ENCODE data around the gene SNURF. TPM values are rescaled to one million over a fixed set of nuclear protein-coding genes. Genes with fewer than 3 reads are reported as not detected.

Gene SNURF
- total and polyA plus RNA-seq, 9 of the 15 experiments (the other 6 are each of a cell fraction or from before 2014, with no cell fraction given) = 0.35 to 0.83 TPM; not detected in 7

GRCh38 chr15:24957691-24958090 is 2.9 kb downstream of the SNURF start:
- CTCF ChIA-PET (ENCODE audit: low intra/inter-chr PET ratio) = no interaction called here
- ATAC-seq (no peak), DNase-seq (ENCODE audit: extremely low read depth in 1 of 4, low spot score in 3 of 4) (no peak), FAIRE-seq (no peak)
- intact Hi-C loops (cut with micrococcal nuclease) (no loop called here), in situ Hi-C loops (cut with MboI) (no loop called here)
- BruUV-seq (replicated peaks) = no TSS peak
- no peak overlapping the region for H3K4me3 ChIP-seq
- H4K20me1 ChIP-seq (replicated peaks; ENCODE audit: control insufficient read depth, insufficient read depth, low read length) = no peaks in the 10 kb centered on the region
- no peak overlapping the region for H3K4me2 ChIP-seq (ENCODE audit: insufficient read depth, low read length)
- POLR2A ChIA-PET = no interaction called here
- H3K9me3 ChIP-seq (replicated peaks; ENCODE audit: control insufficient read depth, insufficient read depth, low read depth, low read length) = no peaks in the 10 kb centered on the region
- no peaks in the 10 kb centered on the region for H3K36me3 ChIP-seq (ENCODE audit: control insufficient read depth, insufficient read depth, low read length)
- 0% methylated on average over 2 of the region's 2 CpGs for WGBS (ENCODE audit: insufficient coverage, low coverage, missing lambda C conversion rate)
- no peak overlapping the region for H2AFZ ChIP-seq (ENCODE audit: low read depth, low read length)
- H3K27ac ChIP-seq (ENCODE audit: extremely low read depth, low read depth, low read length) = no peak overlapping the region
- no peak for TF ChIP-seq CEBPG (CRISPR knock-in tag; IDR thresholded peaks at IDR 0.05)
- TF ChIP-seq CEBPG (tag; conservative IDR thresholded peaks at IDR 0.05 in 1 of 2, IDR thresholded peaks at IDR 0.05 in 1 of 2) = no peak
- TF ChIP-seq ZBTB8A (IDR thresholded peaks at IDR 0.05; ENCODE audit: partially characterized antibody) = no peak
- no peak for TF ChIP-seq ZNF324 (CRISPR knock-in tag; IDR thresholded peaks at IDR 0.05)
- no peak for TF ChIP-seq KLF1 (tag; IDR thresholded peaks at IDR 0.05)
- TF ChIP-seq IRF2 (CRISPR knock-in tag; IDR thresholded peaks at IDR 0.05) = no peak
- no peak for TF ChIP-seq BRCA1 (IDR thresholded peaks at IDR 0.05)
- no peak for TF ChIP-seq BRCA1 (CRISPR knock-in tag; IDR thresholded peaks at IDR 0.05)
- no peak for TF ChIP-seq NR3C1 (CRISPR knock-in tag; IDR thresholded peaks at IDR 0.05)
- no peak for TF ChIP-seq THRB (CRISPR knock-in tag; conservative IDR thresholded peaks at IDR 0.05)
- no peak for TF ChIP-seq E2F6 (IDR thresholded peaks at IDR 0.05; ENCODE audit: borderline replicate concordance in 1 of 2, extremely low read depth in 1 of 2, insufficient read depth in 1 of 2, insufficient read length in 1 of 2, low read depth in 1 of 2, low read length in 1 of 2, poor library complexity in 1 of 2, severe bottlenecking in 1 of 2)
- no peak for TF ChIP-seq BCOR (IDR thresholded peaks at IDR 0.05)
- TF ChIP-seq THAP7 (CRISPR knock-in tag; IDR thresholded peaks at IDR 0.05) = no peak
- no peak for TF ChIP-seq USF2 (CRISPR knock-in tag; IDR thresholded peaks at IDR 0.05)
- TF ChIP-seq YY1 (IDR thresholded peaks at IDR 0.05; ENCODE audit: borderline replicate concordance in 1 of 3, control insufficient read depth in 1 of 3, extremely low read depth in 1 of 3, insufficient read depth in 3 of 3, insufficient read length in 1 of 3, insufficient replicate concordance in 2 of 3, low read depth in 1 of 3, low read length in 2 of 3) = no peak
- TF ChIP-seq NR1H2 (CRISPR knock-in tag; IDR thresholded peaks at IDR 0.05) = no peak
- TF ChIP-seq RCOR1 (IDR thresholded peaks at IDR 0.05; ENCODE audit: borderline replicate concordance in 1 of 2, low read depth in 2 of 2, low read length in 2 of 2) = no peak
- H3K9me1 ChIP-seq (ENCODE audit: control insufficient read depth, insufficient read depth, low read length) = no peaks in the 10 kb centered on the region
- H3K79me2 ChIP-seq (ENCODE audit: control insufficient read depth, insufficient read depth, low read length) = no peaks in the 10 kb centered on the region
- no peaks in the 10 kb centered on the region for H3K27me3 ChIP-seq (ENCODE audit: control insufficient read depth in 2 of 2, insufficient read depth in 2 of 2, low read length in 2 of 2)
- H3K9ac ChIP-seq (ENCODE audit: insufficient read depth in 1 of 2, low read depth in 2 of 2, low read length in 2 of 2) = no peak overlapping the region
- H3K4me1 ChIP-seq (replicated peaks in 1 of 2; ENCODE audit: control insufficient read depth in 2 of 2, insufficient read depth in 2 of 2, low read length in 2 of 2) = no peaks in the 10 kb centered on the region; a peak in 1 of 5 replicates

All from K562 (cell line).